Measurements from ENCODE around the gene PCDH15. TPM values are rescaled to one million over a fixed set of nuclear protein-coding genes. Genes with fewer than 3 reads are reported as not detected.
"Not testable (repeated sequence)": the region's sequence is repeated elsewhere in the genome, so short reads cannot be mapped to it uniquely, and the experiment has no call there.

The PCDH15 gene
- total RNA-seq, 1 donor from 2014 or later: 0.64 TPM

DNA sequence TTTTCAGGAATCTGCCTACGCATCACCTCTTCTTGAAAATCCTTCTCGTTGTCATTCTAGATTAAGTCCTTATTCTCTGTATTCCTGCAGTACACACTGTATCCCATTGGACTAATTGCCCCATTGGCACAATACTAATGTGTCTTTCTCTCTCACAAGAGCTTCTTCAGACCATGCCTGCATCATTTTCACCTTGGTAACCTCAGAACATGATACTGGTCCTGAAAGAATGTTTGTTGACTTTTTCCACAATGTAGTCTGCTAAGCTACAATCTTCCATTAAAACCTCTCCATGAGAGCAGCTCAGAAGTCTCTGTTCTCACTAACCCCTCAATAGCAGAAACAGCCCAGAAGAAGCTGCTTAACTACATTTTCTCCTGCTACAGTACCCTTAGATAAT lies 270.7 kb downstream of the PCDH15 start:
- peaks cover 7% of the 10 kb centered on the region for H3K4me1 Mint-ChIP-seq (ENCODE audit: low read depth, unreplicated experiment)
- H3K27me3 Mint-ChIP-seq (ENCODE audit: unreplicated experiment): no peaks in the 10 kb centered on the region
- H3K27ac Mint-ChIP-seq (ENCODE audit: unreplicated experiment): no peak overlapping the region
- no peak for DNase-seq
- H3K4me3 Mint-ChIP-seq (ENCODE audit: unreplicated experiment): no peak overlapping the region
- no peaks in the 10 kb centered on the region for H3K9me3 Mint-ChIP-seq (ENCODE audit: unreplicated experiment)
- TF ChIP-seq CTCF (IDR thresholded peaks at IDR 0.05; ENCODE audit: partially characterized antibody, unreplicated experiment): no peak
- no peaks in the 10 kb centered on the region for H3K36me3 Mint-ChIP-seq (ENCODE audit: unreplicated experiment)

DNA sequence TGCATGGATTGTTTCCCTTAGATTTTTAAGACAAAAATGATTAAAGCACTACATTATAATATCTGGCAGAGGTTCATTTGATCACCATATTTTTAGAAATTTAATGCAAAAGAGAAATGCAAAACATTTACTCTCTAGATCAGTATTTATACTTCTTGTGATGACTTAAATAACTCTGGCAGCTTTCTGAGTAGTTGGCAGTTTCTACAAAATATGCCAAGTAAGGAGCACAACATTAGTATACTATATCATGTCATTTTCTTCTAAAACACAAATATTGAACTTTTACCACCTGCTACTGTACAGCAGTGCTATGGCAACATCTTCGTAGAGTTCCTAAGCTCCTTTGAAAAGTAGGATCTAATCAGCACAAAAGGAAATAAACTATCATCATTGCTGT lies 275.2 kb downstream of the PCDH15 start:
- H3K27me3 Mint-ChIP-seq (ENCODE audit: unreplicated experiment): no peaks in the 10 kb centered on the region
- TF ChIP-seq CTCF (IDR thresholded peaks at IDR 0.05; ENCODE audit: partially characterized antibody, unreplicated experiment): no peak
- no peaks in the 10 kb centered on the region for H3K9me3 Mint-ChIP-seq (ENCODE audit: unreplicated experiment)
- H3K4me1 Mint-ChIP-seq (ENCODE audit: low read depth, unreplicated experiment): peaks cover 7% of the 10 kb centered on the region
- no peak for DNase-seq
- H3K36me3 Mint-ChIP-seq (ENCODE audit: unreplicated experiment): no peaks in the 10 kb centered on the region
- H3K4me3 Mint-ChIP-seq (ENCODE audit: unreplicated experiment): no peak overlapping the region
- no peak overlapping the region for H3K27ac Mint-ChIP-seq (ENCODE audit: unreplicated experiment)

DNA sequence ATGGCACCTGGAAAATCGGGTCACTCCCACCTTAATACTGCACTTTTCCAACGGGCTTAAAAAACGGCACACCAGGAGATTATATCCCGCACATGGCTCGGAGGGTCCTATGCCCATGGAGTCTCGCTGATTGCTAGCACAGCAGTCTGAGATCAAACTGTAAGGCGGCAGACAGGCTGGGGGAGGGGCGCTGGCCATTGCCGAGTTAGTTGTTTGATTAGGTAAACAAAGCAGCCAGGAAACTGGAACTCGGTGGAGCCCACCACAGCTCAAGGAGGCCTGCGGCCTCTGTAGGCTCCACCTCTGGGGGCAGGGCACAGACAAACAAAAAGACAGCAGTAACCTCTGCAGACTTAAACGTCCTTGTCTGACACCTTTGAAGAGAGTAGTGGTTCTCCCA lies 285.8 kb downstream of the PCDH15 start:
- not testable (repeated sequence) for DNase-seq; H3K9me3 Mint-ChIP-seq (ENCODE audit: unreplicated experiment); H3K4me3 Mint-ChIP-seq (ENCODE audit: unreplicated experiment); H3K4me1 Mint-ChIP-seq (ENCODE audit: low read depth, unreplicated experiment); H3K27ac Mint-ChIP-seq (ENCODE audit: unreplicated experiment); H3K36me3 Mint-ChIP-seq (ENCODE audit: unreplicated experiment); H3K27me3 Mint-ChIP-seq (ENCODE audit: unreplicated experiment)

GRCh38 chr10:54503863-54504262 lies 297.2 kb downstream of the PCDH15 start:
- TF ChIP-seq CTCF (IDR thresholded peaks at IDR 0.05; ENCODE audit: partially characterized antibody, unreplicated experiment): no peak
- Mint-ChIP-seq H3K4me1 (ENCODE audit: low read depth, unreplicated experiment) (no peaks in the 10 kb centered on the region), H3K27ac (ENCODE audit: unreplicated experiment) (no peak overlapping the region), H3K27me3 (ENCODE audit: unreplicated experiment) (peaks cover 3% of the 10 kb centered on the region), H3K4me3 (ENCODE audit: unreplicated experiment) (no peak overlapping the region), H3K9me3 (ENCODE audit: unreplicated experiment) (no peaks in the 10 kb centered on the region), H3K36me3 (ENCODE audit: unreplicated experiment) (no peaks in the 10 kb centered on the region)
- no peak for DNase-seq

- Mint-ChIP-seq H3K27ac (ENCODE audit: unreplicated experiment) (no peak overlapping the region), H3K4me1 (ENCODE audit: low read depth, unreplicated experiment) (no peaks in the 10 kb centered on the region), H3K27me3 (ENCODE audit: unreplicated experiment) (peaks cover 5% of the 10 kb centered on the region), H3K36me3 (ENCODE audit: unreplicated experiment) (no peaks in the 10 kb centered on the region), H3K4me3 (ENCODE audit: unreplicated experiment) (no peak overlapping the region), H3K9me3 (ENCODE audit: unreplicated experiment) (no peaks in the 10 kb centered on the region)
- no peak for TF ChIP-seq CTCF (IDR thresholded peaks at IDR 0.05; ENCODE audit: partially characterized antibody, unreplicated experiment)
- no peak for DNase-seq
These were observed 299.1 kb downstream of the PCDH15 start for GRCh38 chr10:54501929-54502328.

DNA sequence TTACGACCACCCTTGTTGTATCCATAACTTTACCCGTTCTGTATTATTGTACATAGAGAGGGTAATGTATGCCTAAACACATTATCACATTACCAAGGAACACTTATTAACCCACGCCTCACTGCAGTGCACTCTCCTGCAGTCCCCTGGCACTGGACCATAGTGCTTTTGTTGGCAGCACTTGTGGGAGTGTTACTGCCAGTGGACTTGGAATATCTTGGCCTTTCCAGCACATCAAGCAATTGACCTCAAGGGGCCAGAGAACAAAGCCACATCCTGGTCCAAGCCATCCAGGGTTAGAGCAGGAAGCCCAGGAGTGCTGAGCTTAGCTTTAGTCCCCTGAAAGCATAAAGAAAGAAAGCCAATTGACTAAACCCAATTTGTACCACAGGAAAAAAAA lies 304.2 kb downstream of the PCDH15 start:
- DNase-seq: no peak
- peaks cover 5% of the 10 kb centered on the region for H3K27me3 Mint-ChIP-seq (ENCODE audit: unreplicated experiment)
- no peak overlapping the region for H3K27ac Mint-ChIP-seq (ENCODE audit: unreplicated experiment)
- no peaks in the 10 kb centered on the region for H3K36me3 Mint-ChIP-seq (ENCODE audit: unreplicated experiment)
- H3K9me3 Mint-ChIP-seq (ENCODE audit: unreplicated experiment): no peaks in the 10 kb centered on the region
- no peak for TF ChIP-seq CTCF (IDR thresholded peaks at IDR 0.05; ENCODE audit: partially characterized antibody, unreplicated experiment)
- no peak overlapping the region for H3K4me3 Mint-ChIP-seq (ENCODE audit: unreplicated experiment)
- no peaks in the 10 kb centered on the region for H3K4me1 Mint-ChIP-seq (ENCODE audit: low read depth, unreplicated experiment)
